ENCODE data around the gene RYR2.

Gene RYR2

DNA sequence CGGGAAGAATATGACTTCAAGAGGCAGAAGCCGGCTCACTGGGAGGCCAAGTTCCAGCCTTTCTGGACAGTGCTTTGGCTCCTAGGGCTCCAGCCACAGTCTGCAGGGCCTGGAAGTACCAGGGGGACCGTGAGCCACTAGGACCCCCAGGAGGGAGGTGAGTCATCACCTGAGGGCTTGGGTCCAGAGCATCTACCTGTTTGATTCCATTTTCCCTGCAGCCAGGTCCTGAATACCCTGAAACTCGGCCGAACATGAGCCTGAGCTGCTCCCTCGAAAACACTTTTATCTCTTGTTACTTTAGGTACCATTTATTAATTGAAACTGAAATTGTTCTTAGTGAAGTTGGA, 164.1 kb downstream of the RYR2 start:
- CTCF ChIA-PET = no interaction called here
- TF ChIP-seq CTBP1 (IDR thresholded peaks at IDR 0.05; ENCODE audit: borderline replicate concordance) (no peak), FOXM1 (IDR thresholded peaks at IDR 0.05; ENCODE audit: borderline replicate concordance) (no peak), FOXK2 (IDR thresholded peaks at IDR 0.05) (no peak), LEF1 (IDR thresholded peaks at IDR 0.05; ENCODE audit: borderline replicate concordance) (no peak), FOXA1 (IDR thresholded peaks at IDR 0.05) (no peak), L3MBTL2 (conservative IDR thresholded peaks at IDR 0.05) (no peak), SP1 (IDR thresholded peaks at IDR 0.05) (no peak), ARNT (IDR thresholded peaks at IDR 0.05) (no peak), BHLHE40 (IDR thresholded peaks at IDR 0.05; ENCODE audit: borderline replicate concordance) (no peak), HDGF (IDR thresholded peaks at IDR 0.05; ENCODE audit: borderline replicate concordance) (no peak), NFRKB (IDR thresholded peaks at IDR 0.05) (no peak), TARDBP (IDR thresholded peaks at IDR 0.05) (no peak), ZNF384 (IDR thresholded peaks at IDR 0.05) (no peak), SUZ12 (IDR thresholded peaks at IDR 0.05) (no peak), ELF4 (IDR thresholded peaks at IDR 0.05) (no peak)
- TF ChIP-seq, protein P1, sequence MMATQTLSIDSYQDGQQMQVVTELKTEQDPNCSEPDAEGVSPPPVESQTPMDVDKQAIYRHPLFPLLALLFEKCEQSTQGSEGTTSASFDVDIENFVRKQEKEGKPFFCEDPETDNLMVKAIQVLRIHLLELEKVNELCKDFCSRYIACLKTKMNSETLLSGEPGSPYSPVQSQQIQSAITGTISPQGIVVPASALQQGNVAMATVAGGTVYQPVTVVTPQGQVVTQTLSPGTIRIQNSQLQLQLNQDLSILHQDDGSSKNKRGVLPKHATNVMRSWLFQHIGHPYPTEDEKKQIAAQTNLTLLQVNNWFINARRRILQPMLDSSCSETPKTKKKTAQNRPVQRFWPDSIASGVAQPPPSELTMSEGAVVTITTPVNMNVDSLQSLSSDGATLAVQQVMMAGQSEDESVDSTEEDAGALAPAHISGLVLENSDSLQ (IDR thresholded peaks at IDR 0.05) = no peak
- POLR2A ChIA-PET = no interaction called here
- no peak for DNase-seq (ENCODE audit: extremely low spot score)

GRCh38 chr1:237211031-237211430, 169.0 kb downstream of the RYR2 start:
- no peak for DNase-seq (ENCODE audit: extremely low spot score)
- CTCF ChIA-PET = no interaction called here
- POLR2A ChIA-PET = no interaction called here
- TF ChIP-seq FOXK2 (IDR thresholded peaks at IDR 0.05) (no peak), SP1 (IDR thresholded peaks at IDR 0.05) (no peak), CTBP1 (IDR thresholded peaks at IDR 0.05; ENCODE audit: borderline replicate concordance) (no peak), ELF4 (IDR thresholded peaks at IDR 0.05) (no peak), ARNT (IDR thresholded peaks at IDR 0.05) (no peak), NFRKB (IDR thresholded peaks at IDR 0.05) (no peak), SUZ12 (IDR thresholded peaks at IDR 0.05) (no peak)

DNA sequence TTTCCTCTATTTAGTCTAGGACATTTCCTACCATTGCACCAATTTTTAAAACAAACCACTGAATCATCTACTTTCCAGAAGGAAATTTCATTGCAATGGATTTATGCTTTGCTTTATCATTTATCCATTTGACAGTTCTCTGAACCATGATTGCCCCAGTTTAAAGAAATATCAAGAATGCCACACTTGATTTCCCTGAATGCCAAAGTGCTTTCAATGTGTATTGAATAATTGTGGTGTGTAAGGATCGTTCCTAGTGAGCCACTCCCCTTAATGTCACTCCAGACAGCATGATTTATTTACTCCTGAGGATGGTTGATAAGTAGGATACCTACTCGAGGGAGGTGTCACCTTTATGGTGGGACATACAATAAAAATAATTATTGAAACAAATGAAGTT, 169.6 kb downstream of the RYR2 start:
- TF ChIP-seq NFRKB (IDR thresholded peaks at IDR 0.05) = no peak
- TF ChIP-seq, protein P1 (IDR thresholded peaks at IDR 0.05) = peak; percentile 77
- CTCF ChIA-PET = no interaction called here
- DNase-seq (ENCODE audit: extremely low spot score) = no peak
- POLR2A ChIA-PET = no interaction called here

- ChIA-PET POLR2A (no interaction called here), CTCF (no interaction called here)
- TF ChIP-seq CTBP1 (IDR thresholded peaks at IDR 0.05; ENCODE audit: borderline replicate concordance) (no peak), ZNF384 (IDR thresholded peaks at IDR 0.05) (no peak), TARDBP (IDR thresholded peaks at IDR 0.05) (no peak), FOXK2 (IDR thresholded peaks at IDR 0.05) (no peak), NFRKB (IDR thresholded peaks at IDR 0.05) (no peak), FOXM1 (IDR thresholded peaks at IDR 0.05; ENCODE audit: borderline replicate concordance) (no peak), ARNT (IDR thresholded peaks at IDR 0.05) (no peak), ELF4 (IDR thresholded peaks at IDR 0.05) (no peak), SUZ12 (IDR thresholded peaks at IDR 0.05) (no peak), LEF1 (IDR thresholded peaks at IDR 0.05; ENCODE audit: borderline replicate concordance) (no peak), BHLHE40 (IDR thresholded peaks at IDR 0.05; ENCODE audit: borderline replicate concordance) (no peak), SP1 (IDR thresholded peaks at IDR 0.05) (no peak), FOXA1 (IDR thresholded peaks at IDR 0.05) (no peak), L3MBTL2 (conservative IDR thresholded peaks at IDR 0.05) (no peak), HDGF (IDR thresholded peaks at IDR 0.05; ENCODE audit: borderline replicate concordance) (no peak)
- TF ChIP-seq, protein P1 (IDR thresholded peaks at IDR 0.05) = no peak
- no peak for DNase-seq (ENCODE audit: extremely low spot score)
Measured at GRCh38 chr1:237219751-237220642, 178.0 kb downstream of the RYR2 start.

- POLR2A ChIA-PET = no interaction called here
- DNase-seq (ENCODE audit: extremely low spot score) = no peak
- no peak for TF ChIP-seq LEF1 (IDR thresholded peaks at IDR 0.05; ENCODE audit: borderline replicate concordance)
- TF ChIP-seq ZNF384 (IDR thresholded peaks at IDR 0.05) = no peak
- no peak for TF ChIP-seq SUZ12 (IDR thresholded peaks at IDR 0.05)
- no peak for TF ChIP-seq ELF4 (IDR thresholded peaks at IDR 0.05)
- CTCF ChIA-PET = no interaction called here
Measured at GRCh38 chr1:237223419-237223818, 181.4 kb downstream of the RYR2 start.

DNA sequence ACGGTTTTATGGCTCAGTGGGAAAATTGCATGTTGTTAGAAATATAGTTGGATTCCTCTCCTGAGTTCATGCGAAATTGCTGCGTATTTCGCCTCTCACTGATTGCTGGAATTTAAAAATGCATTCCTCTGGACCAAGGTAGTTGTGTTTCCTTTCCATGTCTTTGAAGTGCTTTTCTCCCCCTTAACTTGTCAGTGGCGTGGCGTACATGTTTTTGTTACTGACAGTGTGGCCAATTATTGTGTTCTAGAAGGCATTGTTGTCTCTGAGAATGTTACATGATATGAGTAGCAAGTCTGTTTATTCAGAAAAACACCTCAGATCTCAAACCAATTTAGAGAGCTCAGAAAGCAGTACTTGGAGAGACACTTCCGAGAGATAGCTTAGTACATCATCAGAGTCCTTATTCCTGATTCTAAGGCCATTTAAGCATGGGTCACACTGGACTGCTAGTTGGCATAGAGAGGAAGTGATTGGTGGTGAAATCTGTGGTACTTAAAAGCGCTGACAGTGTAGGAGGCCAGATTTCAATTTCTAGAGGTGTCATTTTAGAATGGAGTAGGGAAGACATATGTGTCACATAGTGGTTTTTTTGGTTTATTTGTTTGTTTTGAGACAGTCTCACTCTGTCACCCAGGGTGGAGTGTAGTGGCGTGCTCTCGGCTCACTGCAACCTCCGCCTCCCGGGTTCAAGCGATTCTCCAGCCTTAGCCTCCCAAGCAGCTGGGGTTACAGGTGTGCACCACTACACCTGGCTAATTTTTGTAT, 184.4 kb downstream of the RYR2 start:
- TF ChIP-seq ELF4 (IDR thresholded peaks at IDR 0.05) (no peak), BHLHE40 (IDR thresholded peaks at IDR 0.05; ENCODE audit: borderline replicate concordance) (no peak), L3MBTL2 (conservative IDR thresholded peaks at IDR 0.05) (no peak), FOXA1 (IDR thresholded peaks at IDR 0.05) (no peak), SUZ12 (IDR thresholded peaks at IDR 0.05) (no peak), HDGF (IDR thresholded peaks at IDR 0.05; ENCODE audit: borderline replicate concordance) (no peak), FOXK2 (IDR thresholded peaks at IDR 0.05) (no peak), SP1 (IDR thresholded peaks at IDR 0.05) (no peak), ZNF384 (IDR thresholded peaks at IDR 0.05) (no peak), CTBP1 (IDR thresholded peaks at IDR 0.05; ENCODE audit: borderline replicate concordance) (no peak)
- TF ChIP-seq, protein P1 (IDR thresholded peaks at IDR 0.05) = no peak
- CTCF ChIA-PET = no interaction called here
- no peak for DNase-seq (ENCODE audit: extremely low spot score)
- POLR2A ChIA-PET = no interaction called here

Measured in HEK293T (cell line).